GM21576 (cell line): ENCODE measurements around the gene ADGRD2.
"Not testable (repeated sequence)": the region's sequence is repeated elsewhere in the genome, so short reads cannot be mapped to it uniquely, and the experiment has no call there.

ENCODE experiments used
- ATAC-seq: cut with Tn5 transposase; IDR thresholded peaks from one replicate; pipeline ENCODE4 v1.9.1; 2021; ENCODE audit warnings: mild to moderate bottlenecking, moderate library complexity; ENCODE audit not compliant: unreplicated experiment

ADGRD2 gene

DNA sequence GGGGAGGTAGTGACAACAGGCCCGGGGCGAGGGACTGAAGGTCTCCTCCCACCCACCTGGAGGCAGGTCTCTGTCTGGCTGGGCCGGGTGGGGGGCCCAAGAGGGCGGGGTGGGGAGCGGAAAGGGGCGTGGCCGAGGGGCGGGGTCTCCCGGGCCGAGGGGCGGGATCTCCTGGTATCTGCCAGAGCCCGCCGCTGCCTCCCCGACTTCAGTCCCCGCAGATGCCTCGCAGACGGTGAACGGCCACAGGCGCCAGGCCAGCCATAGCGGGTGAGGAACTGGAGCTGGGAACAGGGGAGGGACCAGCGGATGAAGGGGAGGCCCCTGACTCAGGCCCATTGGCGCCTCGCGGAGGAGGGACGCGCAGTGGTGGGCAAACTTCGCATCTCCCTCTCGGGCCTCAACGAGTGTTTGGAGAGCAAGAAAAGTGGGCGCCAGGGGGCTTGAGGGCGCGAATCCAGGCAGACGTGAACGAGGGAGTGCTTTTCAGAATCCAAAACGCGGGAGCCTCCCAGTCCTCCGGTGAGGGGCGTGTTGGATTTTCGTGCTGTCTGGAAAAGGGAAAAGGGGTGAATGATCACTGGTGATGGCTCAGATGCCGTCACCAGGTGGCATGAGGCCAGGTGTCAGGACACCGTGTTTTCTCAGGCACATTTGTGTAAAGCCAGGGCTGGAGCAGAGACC is at the start of gene ADGRD2:
Gene ADGRD2 (plus strand): TSS at position 211 of the 684 bp plus-strand sequence. CDS start 1,216 bp downstream, outside the sequence.
- ATAC-seq: no peak

- no peak for ATAC-seq
Measured at GRCh38 chr9:124403246-124403645, 47.0 kb upstream of the ADGRD2 start.

- ATAC-seq: no peak
Measured at GRCh38 chr9:124409410-124409809, 40.8 kb upstream of the ADGRD2 start.

GRCh38 chr9:124410321-124410913 is 39.8 kb upstream of the ADGRD2 start:
- no peak for ATAC-seq

GRCh38 chr9:124411514-124412227 is 38.6 kb upstream of the ADGRD2 start:
- ATAC-seq: no peak

- no peak for ATAC-seq
Measured at GRCh38 chr9:124412228-124412575, 38.0 kb upstream of the ADGRD2 start.

DNA sequence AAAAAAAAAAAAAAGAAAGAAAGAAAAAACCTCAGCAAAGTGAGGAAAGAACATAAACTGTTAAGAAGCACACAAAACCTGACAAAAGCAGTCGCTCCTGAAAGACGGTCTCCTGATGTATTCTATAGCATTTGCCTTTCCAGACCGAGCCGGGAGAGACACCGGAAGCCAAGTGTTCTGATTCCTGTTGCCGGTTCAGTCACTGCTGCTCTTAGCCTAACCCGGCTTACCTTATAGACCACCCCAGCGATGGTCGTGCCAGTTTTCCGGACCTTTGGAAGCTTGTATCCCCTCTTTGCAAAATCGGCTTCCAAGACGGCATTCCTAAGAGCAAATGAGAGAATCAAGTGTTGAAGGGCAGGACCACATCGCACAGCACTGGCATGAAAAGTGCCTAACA is 35.6 kb upstream of the ADGRD2 start:
- ATAC-seq: no peak

GRCh38 chr9:124415102-124415851 is 35.0 kb upstream of the ADGRD2 start, which contains the start of gene PSMB7:
TSS of gene PSMB7 (minus strand) at chr9:124415442. CDS start at chr9:124415425, 17 bp downstream.
- ATAC-seq: peak; percentile 86

DNA sequence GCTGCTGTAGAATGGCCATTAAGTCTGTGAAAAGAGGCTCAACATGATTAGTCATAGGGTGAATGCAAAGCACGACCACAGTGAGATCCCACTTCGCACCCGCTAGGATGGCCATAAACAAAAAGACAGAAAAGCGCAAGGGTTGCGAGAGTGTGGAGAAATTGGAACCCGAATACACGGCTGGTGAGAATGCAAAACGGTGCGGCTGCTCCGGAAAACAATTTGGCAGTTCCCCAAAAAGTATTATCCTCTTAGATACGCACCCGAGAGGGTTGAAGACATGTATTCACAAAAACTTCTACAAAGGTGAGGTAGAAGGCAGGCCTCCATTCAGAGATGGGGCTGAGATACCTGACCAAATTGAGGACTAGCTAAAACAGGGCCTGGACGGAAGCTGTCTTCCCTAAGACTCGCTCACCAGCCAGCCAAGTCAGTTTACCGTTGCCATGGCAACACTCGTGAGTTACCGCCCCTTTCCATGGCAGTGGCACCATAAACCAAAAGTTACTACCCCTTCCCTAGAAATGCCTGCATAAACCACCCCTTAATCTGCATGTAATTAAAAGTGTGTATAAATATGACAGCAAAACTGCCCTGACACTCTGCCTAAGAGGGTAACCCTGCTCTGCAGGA is 34.3 kb upstream of the ADGRD2 start:
- ATAC-seq: no peak

GRCh38 chr9:124419832-124420489 is 30.3 kb upstream of the ADGRD2 start:
- ATAC-seq: no peak

- no peak for ATAC-seq
Measured at GRCh38 chr9:124420991-124421543, 29.2 kb upstream of the ADGRD2 start.

GRCh38 chr9:124423155-124423554 is 27.1 kb upstream of the ADGRD2 start:
- no peak for ATAC-seq

- ATAC-seq: no peak
Measured at GRCh38 chr9:124423591-124423990, 26.7 kb upstream of the ADGRD2 start.

DNA sequence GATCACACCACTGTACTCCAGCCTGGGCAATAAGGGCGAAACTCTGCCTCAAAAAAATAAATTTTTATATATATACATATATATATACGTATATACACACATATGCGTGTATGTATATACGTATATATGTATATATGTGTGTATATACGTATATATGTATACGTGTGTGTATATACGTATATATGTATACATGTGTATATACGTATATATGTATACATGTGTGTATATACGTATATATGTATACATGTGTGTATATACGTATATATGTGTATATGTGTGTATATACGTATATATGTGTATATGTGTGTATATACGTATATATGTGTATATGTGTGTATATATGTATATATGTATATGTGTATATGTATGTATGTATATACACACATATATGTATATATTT is 24.5 kb upstream of the ADGRD2 start:
- not testable (repeated sequence) for ATAC-seq

DNA sequence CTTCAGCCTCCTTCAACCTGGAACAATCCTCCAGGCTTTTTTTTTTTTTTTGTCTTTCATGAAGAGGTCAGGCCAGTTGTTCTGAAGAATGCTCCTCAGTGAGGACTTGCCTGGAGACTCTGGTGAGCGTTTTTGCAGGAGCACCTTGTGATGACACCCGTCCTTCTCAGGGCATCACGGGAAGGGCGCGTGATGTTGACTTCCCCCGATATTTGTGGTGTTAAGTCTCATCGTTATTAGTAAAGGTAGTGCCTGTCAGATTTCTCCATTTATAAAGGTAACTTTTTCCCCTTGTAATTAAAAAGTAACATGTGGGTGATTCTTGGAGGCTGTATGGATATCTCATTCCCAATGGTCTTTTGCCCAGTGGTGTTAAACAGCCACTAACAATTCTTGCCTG is 23.9 kb upstream of the ADGRD2 start:
- ATAC-seq: no peak

GRCh38 chr9:124427281-124427680 is 23.0 kb upstream of the ADGRD2 start:
- no peak for ATAC-seq

- no peak for ATAC-seq
Measured at GRCh38 chr9:124428751-124429529, 21.3 kb upstream of the ADGRD2 start.

DNA sequence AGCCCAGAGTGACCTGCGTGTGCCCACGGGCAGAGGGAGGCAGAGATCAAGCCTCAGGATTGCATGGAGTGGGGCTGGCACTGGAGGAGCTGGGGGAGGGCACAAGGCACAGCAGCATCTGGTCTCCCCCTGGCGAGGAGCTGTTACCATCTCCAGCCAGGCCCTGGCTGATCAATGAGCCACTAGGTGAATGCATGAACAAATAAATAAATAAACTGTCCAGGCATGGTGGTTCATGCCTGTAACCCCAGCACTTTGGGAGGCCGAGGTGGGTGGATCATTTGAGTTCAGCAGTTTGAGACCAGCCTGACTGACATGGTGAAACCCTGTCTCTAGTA is 20.8 kb upstream of the ADGRD2 start:
- no peak for ATAC-seq

DNA sequence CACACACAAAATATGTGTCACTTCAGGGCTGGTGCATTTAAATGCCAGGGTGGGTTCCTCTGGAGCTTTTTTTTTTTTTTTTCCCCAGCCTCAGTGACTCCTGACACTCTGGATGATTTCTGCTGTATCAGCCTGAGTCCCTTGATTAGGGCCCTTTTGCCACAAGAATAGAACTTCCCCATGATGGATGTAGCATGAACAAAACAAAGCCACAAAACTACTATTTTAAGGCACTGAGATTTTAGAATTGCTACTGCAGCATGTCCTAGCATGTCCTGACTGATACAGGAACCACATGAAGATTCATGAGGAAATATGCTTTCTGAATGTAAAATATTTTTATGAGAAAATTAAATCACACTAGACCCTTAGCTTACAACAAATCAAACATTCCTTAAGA is 13.9 kb upstream of the ADGRD2 start:
- ATAC-seq: no peak
